SU-DHL-6 (cell line): Measurements from ENCODE around the gene LRBA.

ENCODE experiments used
- H2AFZ ChIP-seq: fragments of 200-600 bp; sonication (generic); 2 replicates; pipeline ENCODE4 v1.6.1; 2014; ENCODE audit warnings: low read depth, mild to moderate bottlenecking, moderate library complexity, mixed read lengths, antibody characterized with exemption, low read length; ENCODE audit not compliant: severe bottlenecking
- H3F3A ChIP-seq: fragments of 200-600 bp; shearing (Covaris generic); 2 replicates; pipeline ENCODE4 v1.6.0; 2016; ENCODE audit warnings: antibody characterized with exemption, mild to moderate bottlenecking; ENCODE audit not compliant: insufficient read depth
- H3K27ac ChIP-seq: fragments of 200-600 bp; sonication (generic); 2 replicates; pipeline ENCODE4 v1.5.1; 2016; ENCODE audit warnings: low read depth, mild to moderate bottlenecking, low read length, moderate library complexity, mixed read lengths
- H3K27me3 ChIP-seq: fragments of 200-600 bp; sonication (generic), shearing (Covaris generic); 2 replicates; pipeline ENCODE4 v1.6.0; 2014; ENCODE audit warnings: mild to moderate bottlenecking, low read length
- H3K36me3 ChIP-seq: fragments of 200-600 bp; sonication (generic); 2 replicates; pipeline ENCODE4 v1.6.1; 2014; ENCODE audit warnings: mild to moderate bottlenecking, low read length, mixed read lengths
- H3K4me2 ChIP-seq: fragments of 300-600, 200-600 bp; shearing (Covaris generic), sonication (generic); 2 replicates; pipeline ENCODE4 v1.6.0; 2014; ENCODE audit warnings: low read length, low read depth, mild to moderate bottlenecking; ENCODE audit not compliant: poor library complexity, severe bottlenecking
- H3K4me3 ChIP-seq: fragments of 200-600 bp; sonication (generic); 2 replicates; pipeline ENCODE4 v1.5.1; 2014; ENCODE audit warnings: antibody characterized with exemption, low read length, mild to moderate bottlenecking, mixed read lengths; ENCODE audit not compliant: insufficient read depth, poor library complexity, severe bottlenecking
- H3K79me2 ChIP-seq: fragments of 200-600 bp; sonication (generic); 2 replicates; pipeline ENCODE4 v1.6.1; 2014; ENCODE audit warnings: mild to moderate bottlenecking, low read length, moderate library complexity; ENCODE audit not compliant: insufficient read depth
- H3K9ac ChIP-seq: fragments of 200-600 bp; sonication (generic); 2 replicates; pipeline ENCODE4 v1.7.0; 2014; ENCODE audit warnings: mild to moderate bottlenecking, low read length
- H3K9me2 ChIP-seq: fragments of 200-600 bp; sonication (generic); replicated peaks from 2 replicates; pipeline ENCODE4 v1.6.1; 2014; ENCODE audit warnings: low read length; ENCODE audit not compliant: insufficient read depth
- H3K9me3 ChIP-seq: fragments of 200-600 bp; sonication (generic); 2 replicates; pipeline ENCODE4 v1.6.1; 2014; ENCODE audit warnings: low read length, mixed read lengths; ENCODE audit not compliant: insufficient read depth
- H4K20me1 ChIP-seq: fragments of 200-600 bp; sonication (generic); 2 replicates; pipeline ENCODE4 v1.6.1; 2014; ENCODE audit warnings: low read depth, mild to moderate bottlenecking, antibody characterized with exemption, low read length, moderate library complexity, mixed read lengths
- CTCF ChIP-seq: fragments of 200-600 bp; sonication (generic); IDR thresholded peaks from one replicate; pipeline ENCODE4 v1.5.1; 2017; ENCODE audit warnings: antibody characterized with exemption, mild to moderate bottlenecking, low read length, moderate library complexity; ENCODE audit not compliant: insufficient read depth, poor library complexity, severe bottlenecking
- EZH2phosphoT487 ChIP-seq: fragments of 200-600 bp; sonication (generic), shearing (Covaris generic); conservative IDR thresholded peaks from 2 replicates; pipeline ENCODE4 v1.6.1; 2018; ENCODE audit warnings: mild to moderate bottlenecking, antibody characterized with exemption, low read length, moderate library complexity, mixed read lengths

The LRBA gene

DNA sequence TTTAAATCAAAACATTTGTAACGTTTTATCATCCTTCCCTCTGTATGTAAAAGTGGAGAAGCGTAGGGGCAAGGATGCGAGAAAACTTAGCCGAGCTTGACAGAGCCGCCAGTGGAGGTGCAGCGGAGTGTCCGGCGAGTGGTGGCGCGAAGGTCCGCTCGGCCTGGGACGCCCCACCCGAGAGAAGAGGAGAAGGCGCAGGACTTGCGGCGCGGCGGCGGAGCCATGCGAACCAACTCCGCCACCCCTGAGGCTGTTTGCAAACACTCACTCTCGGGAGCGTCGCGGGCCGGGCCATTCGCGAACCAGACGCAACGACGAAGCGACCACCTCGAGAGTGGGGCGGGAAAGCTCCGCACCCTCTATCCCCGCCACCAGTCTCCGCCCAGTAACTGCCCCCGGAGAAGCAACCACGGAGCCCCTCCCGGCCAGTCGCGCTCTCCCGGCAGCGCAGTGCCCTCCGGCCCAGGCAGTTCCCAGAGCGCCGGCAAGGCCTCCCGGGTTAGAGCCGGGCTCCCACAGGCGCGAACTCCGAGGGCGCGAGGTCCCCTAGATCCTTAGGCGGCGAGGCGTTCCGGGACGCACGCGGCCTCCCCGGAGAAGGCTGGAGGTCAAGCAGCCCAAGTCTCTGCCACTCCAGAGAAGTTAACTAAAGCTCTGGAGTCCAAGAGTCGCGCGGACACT lies 435.4 kb downstream of the LRBA start:
- Histone ChIP-seq H3K4me2 (no peak overlapping the region), H3K27ac (no peak overlapping the region), H3K9ac (no peak overlapping the region), H3K4me3 (no peak overlapping the region), H4K20me1 (no peaks in the 10 kb centered on the region), H3K27me3 (no peaks in the 10 kb centered on the region), H3K79me2 (no peaks in the 10 kb centered on the region), H3F3A (no peaks in the 10 kb centered on the region), H3K9me2 (no peaks in the 10 kb centered on the region), H2AFZ (no peak overlapping the region), H3K9me3 (no peaks in the 10 kb centered on the region), H3K36me3 (no peaks in the 10 kb centered on the region; the same call in 1 of the 2 replicates)
- TF ChIP-seq EZH2phosphoT487: no peak
- no peak for TF ChIP-seq CTCF

DNA sequence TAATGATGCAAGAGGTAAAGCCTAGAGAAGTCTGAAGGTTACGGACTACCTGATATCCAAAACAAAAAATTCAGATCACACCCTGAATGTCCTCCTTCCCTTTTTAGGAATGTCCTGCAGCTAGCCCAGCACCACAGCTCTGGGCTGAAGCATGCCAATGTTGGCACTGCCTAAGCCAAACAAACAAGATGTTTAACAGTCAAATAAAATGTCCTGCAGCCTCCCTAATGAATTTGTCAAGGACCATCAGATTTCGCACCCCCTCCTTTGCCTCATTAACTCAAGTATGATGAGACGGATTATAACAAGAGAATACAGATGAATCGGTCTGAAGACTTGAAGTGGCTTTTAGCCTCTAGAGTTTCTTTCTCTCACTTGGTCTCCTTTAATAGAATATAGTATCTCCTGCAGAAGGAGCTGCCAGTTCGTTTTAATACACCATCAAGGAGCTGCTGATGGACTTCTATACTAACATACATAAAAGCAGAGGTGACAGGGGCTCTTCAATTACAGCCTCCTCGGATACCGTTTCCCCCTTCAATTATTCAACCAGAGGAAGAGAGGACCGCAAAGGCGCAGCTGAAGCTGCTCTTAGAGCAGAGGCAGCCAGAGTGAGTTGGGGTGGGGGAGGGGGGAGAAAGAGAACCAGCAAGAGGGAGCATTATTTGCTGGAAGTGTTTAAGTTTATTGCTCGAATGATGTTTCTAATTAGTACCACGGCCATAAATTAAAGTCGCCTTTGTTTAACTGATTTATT lies 436.2 kb downstream of the LRBA start:
- H4K20me1 ChIP-seq: no peaks in the 10 kb centered on the region
- H3F3A ChIP-seq: no peaks in the 10 kb centered on the region
- no peaks in the 10 kb centered on the region for H3K79me2 ChIP-seq
- no peaks in the 10 kb centered on the region for H3K9me2 ChIP-seq
- no peaks in the 10 kb centered on the region for H3K36me3 ChIP-seq
- no peak overlapping the region for H2AFZ ChIP-seq
- no peaks in the 10 kb centered on the region for H3K9me3 ChIP-seq
- H3K27me3 ChIP-seq: no peaks in the 10 kb centered on the region
- no peak overlapping the region for H3K4me3 ChIP-seq
- no peak overlapping the region for H3K4me2 ChIP-seq
- H3K9ac ChIP-seq: no peak overlapping the region
- H3K27ac ChIP-seq: no peak overlapping the region
- TF ChIP-seq CTCF: no peak
- no peak for TF ChIP-seq EZH2phosphoT487

DNA sequence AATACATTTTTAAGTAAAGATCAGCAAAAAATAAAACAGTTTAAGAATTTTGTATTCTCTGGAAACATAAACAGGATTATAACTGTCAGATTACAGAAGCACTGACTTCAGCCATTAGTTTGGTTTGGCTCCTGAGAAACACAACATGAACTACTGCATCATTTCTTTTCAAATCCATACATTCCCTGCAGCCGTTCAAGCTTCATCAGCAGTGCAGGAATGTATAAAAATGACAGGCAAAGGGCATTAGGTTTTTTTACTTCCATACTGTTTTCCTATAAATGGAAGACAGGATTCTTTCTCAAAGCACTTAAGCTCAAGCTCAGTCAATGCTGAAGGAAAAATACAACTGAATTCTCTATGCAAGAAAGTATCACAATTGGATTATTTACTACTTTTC lies 437.3 kb downstream of the LRBA start:
- no peak overlapping the region for H2AFZ ChIP-seq
- H3K4me3 ChIP-seq: no peak overlapping the region
- no peak overlapping the region for H3K27ac ChIP-seq
- TF ChIP-seq CTCF: no peak
- H3K79me2 ChIP-seq: no peaks in the 10 kb centered on the region
- H3K9me2 ChIP-seq: no peaks in the 10 kb centered on the region
- H3F3A ChIP-seq: no peaks in the 10 kb centered on the region
- H3K9ac ChIP-seq: no peak overlapping the region
- H3K9me3 ChIP-seq: no peaks in the 10 kb centered on the region
- H4K20me1 ChIP-seq: no peaks in the 10 kb centered on the region
- H3K4me2 ChIP-seq: no peak overlapping the region
- H3K27me3 ChIP-seq: no peaks in the 10 kb centered on the region
- no peaks in the 10 kb centered on the region for H3K36me3 ChIP-seq
